HCT116 (cell line): ENCODE results near the gene LRRC46. TPM values are rescaled to one million over a fixed set of nuclear protein-coding genes. Genes with fewer than 3 reads are reported as not detected.

Experiments
- ATAC-seq: fragments of 200-7000 bp; cut with Tn5 transposase; 2 replicates; pipeline ENCODE4 v1.9.1; 2020; ENCODE audit warnings: mild to moderate bottlenecking, moderate library complexity
- BruUV-seq: library from RNA; stranded (reverse); fragments of 400-500 nt; replicated peaks from 2 replicates; lab custom pipeline; 2021; lab: Mats Ljungman, UMichigan
- CTCF ChIA-PET: fragments of 300-600 bp; sonication (Branson Sonifier 250); formaldehyde crosslinking; loops from one replicate; lab custom pipeline; 2021; ENCODE audit warnings: antibody characterized with exemption; lab: Charles Lee
- POLR2A ChIA-PET: fragments of 300-600, 350-600 bp; sonication (Branson Sonifier 250); formaldehyde crosslinking; loops from one replicate; lab custom pipeline; 2021; ENCODE audit warnings: antibody characterized with exemption; lab: Charles Lee
- RAD21 ChIA-PET, 2 experiments: fragments of 300-600 bp; sonication (Branson Sonifier 250); formaldehyde crosslinking; loops; one replicate each; lab custom pipeline; 2023; ENCODE audit warnings: low total read pairs in 2 of 2; ENCODE audit not compliant: uncharacterized antibody in 2 of 2, unreplicated experiment in 2 of 2, low non-redundant PET in 1 of 2; lab: Charles Lee
- DNase-seq: peaks from one replicate; pipeline ENCODE4 v3.0.0-alpha.2; 2010; ENCODE audit warnings: low read depth, low spot score
- H2AFZ ChIP-seq: fragments of 200-600 bp; shearing (Covaris generic), sonication (generic); 2 replicates; pipeline ENCODE4 v1.6.1; 2017; ENCODE audit warnings: low read depth, mixed run types, mixed read lengths, antibody characterized with exemption, low read length; ENCODE audit not compliant: poor library complexity, severe bottlenecking
- H3K27ac ChIP-seq: 2 replicates; pipeline ENCODE4 v1.5.1; 2012; ENCODE audit warnings: low read depth, low read length
- H3K27me3 ChIP-seq: fragments of 200-600 bp; sonication (generic); 2 replicates; pipeline ENCODE4 v1.6.1; 2016; ENCODE audit warnings: mixed run types, low read length, mixed read lengths; ENCODE audit not compliant: insufficient read depth
- H3K36me3 ChIP-seq, 2 experiments: fragments of 200-500 bp in 1 of 2; fragments of 200-600 bp in 1 of 2; sonication (Bioruptor generic) in 1 of 2; sonication (generic) in 1 of 2; 2 replicates each; pipeline versions ENCODE4 v1.5.1 to v1.6.1; 2014 to 2016; ENCODE audit warnings: low read length in 2 of 2, inconsistent platforms in 1 of 2, mixed read lengths in 1 of 2, mixed run types in 1 of 2; ENCODE audit not compliant: insufficient read depth in 2 of 2, control insufficient read depth in 1 of 2
- H3K4me1 ChIP-seq, 2 experiments: fragments of 200-600 bp in 1 of 2; sonication (generic) in 1 of 2; 2 replicates each; pipeline versions ENCODE4 v1.5.1 to v1.6.1; 2012 to 2017; ENCODE audit warnings: low read length in 2 of 2, inconsistent platforms in 1 of 2, mild to moderate bottlenecking in 1 of 2, mixed read lengths in 1 of 2, mixed run types in 1 of 2, moderate library complexity in 1 of 2; ENCODE audit not compliant: insufficient read depth in 2 of 2, control insufficient read depth in 1 of 2
- H3K4me2 ChIP-seq: fragments of 200-600 bp; sonication (generic); 2 replicates; pipeline ENCODE4 v1.6.1; 2017; ENCODE audit warnings: mixed run types, low read length, mixed read lengths
- H3K4me3 ChIP-seq, 2 experiments: fragments of 200-600 bp in 1 of 2; sonication (generic) in 1 of 2; replicated peaks in 1 of 2; 2 replicates each; pipeline ENCODE4 v1.5.1; 2011 to 2016; ENCODE audit warnings: low read length in 2 of 2, control low read depth in 1 of 2, low read depth in 1 of 2, mild to moderate bottlenecking in 1 of 2, mixed read lengths in 1 of 2, mixed run types in 1 of 2
- H3K79me2 ChIP-seq: fragments of 200-600 bp; sonication (generic); 2 replicates; pipeline ENCODE4 v1.6.1; 2017; ENCODE audit warnings: mild to moderate bottlenecking, mixed run types, low read length, moderate library complexity, mixed read lengths; ENCODE audit not compliant: insufficient read depth
- H3K9ac ChIP-seq: fragments of 200-600 bp; sonication (generic); 2 replicates; pipeline ENCODE4 v1.6.1; 2016; ENCODE audit warnings: low read length, mixed read lengths
- H3K9me2 ChIP-seq: fragments of 200-600 bp; sonication (generic), shearing (Covaris generic); 2 replicates; pipeline ENCODE4 v1.6.1; 2017; ENCODE audit warnings: mixed run types, mild to moderate bottlenecking, moderate library complexity; ENCODE audit not compliant: insufficient read depth
- H3K9me3 ChIP-seq, 2 experiments: fragments of 200-500 bp in 1 of 2; fragments of 200-600 bp in 1 of 2; sonication (Bioruptor generic) in 1 of 2; sonication (generic) in 1 of 2; 2 replicates each; pipeline ENCODE4 v1.6.1; 2014 to 2017; ENCODE audit warnings: low read length in 2 of 2, mixed read lengths in 2 of 2, inconsistent platforms in 1 of 2, low read depth in 1 of 2, mild to moderate bottlenecking in 1 of 2, mixed run types in 1 of 2, moderate library complexity in 1 of 2; ENCODE audit not compliant: control insufficient read depth in 1 of 2, insufficient read depth in 1 of 2
- H4K20me1 ChIP-seq: fragments of 200-600 bp; sonication (generic), shearing (Covaris generic); 2 replicates; pipeline ENCODE4 v1.6.1; 2017; ENCODE audit warnings: mixed run types, mild to moderate bottlenecking, moderate library complexity; ENCODE audit not compliant: insufficient read depth
- CEBPB ChIP-seq: IDR thresholded peaks from 2 replicates; pipeline ENCODE4 v1.6.1; 2012; ENCODE audit warnings: low read depth
- EGR1 ChIP-seq: IDR thresholded peaks from 2 replicates; pipeline ENCODE4 v1.6.1; 2012; ENCODE audit warnings: low read depth
- EZH2phosphoT487 ChIP-seq: fragments of 200-600 bp; IDR thresholded peaks from 2 replicates; pipeline ENCODE4 v1.6.1; 2018; ENCODE audit warnings: antibody characterized with exemption, borderline replicate concordance
- FOSL1 ChIP-seq: IDR thresholded peaks from 2 replicates; pipeline ENCODE4 v1.6.1; 2012; ENCODE audit warnings: low read depth
- MAX ChIP-seq: IDR thresholded peaks from 2 replicates; pipeline ENCODE4 v1.6.1; 2012
- POLR2A ChIP-seq: IDR thresholded peaks from 2 replicates; pipeline ENCODE4 v1.7.0; 2011; ENCODE audit warnings: borderline replicate concordance; ENCODE audit not compliant: insufficient read depth, insufficient read length; ENCODE audit errors: extremely low read depth
- POLR2AphosphoS5 ChIP-seq: IDR thresholded peaks from 2 replicates; pipeline ENCODE4 v1.6.1; 2011; ENCODE audit warnings: mild to moderate bottlenecking, low read depth, low read length, moderate library complexity
- RAD21 ChIP-seq: IDR thresholded peaks from 2 replicates; pipeline ENCODE4 v1.6.1; 2012; ENCODE audit warnings: low read depth, mild to moderate bottlenecking
- SP1 ChIP-seq: IDR thresholded peaks from 2 replicates; pipeline ENCODE4 v1.6.1; 2012; ENCODE audit warnings: low read depth
- SRF ChIP-seq: IDR thresholded peaks from 2 replicates; pipeline ENCODE4 v1.6.1; 2012; ENCODE audit warnings: low read depth
- TCF7L2 ChIP-seq: IDR thresholded peaks from 2 replicates; pipeline ENCODE4 v1.7.0; 2011; ENCODE audit warnings: borderline replicate concordance, inconsistent platforms; ENCODE audit not compliant: insufficient read depth, insufficient read length; ENCODE audit errors: extremely low read depth
- YY1 ChIP-seq: IDR thresholded peaks from 2 replicates; pipeline ENCODE4 v1.6.1; 2011; ENCODE audit warnings: low read length, low read depth, moderate library complexity, mild to moderate bottlenecking; ENCODE audit not compliant: insufficient replicate concordance; ENCODE audit errors: extremely low read depth
- ZBTB33 ChIP-seq: IDR thresholded peaks from 2 replicates; pipeline ENCODE4 v1.6.1; 2011; ENCODE audit warnings: mild to moderate bottlenecking, low read length, moderate library complexity; ENCODE audit not compliant: insufficient replicate concordance; ENCODE audit errors: extremely low read depth
- ZFX ChIP-seq: fragments of 450-650 bp; IDR thresholded peaks from 2 replicates; pipeline ENCODE4 v1.6.1; 2017
- ZNF274 ChIP-seq: fragments of 200-500 bp; sonication (Bioruptor generic); IDR thresholded peaks from 2 replicates; pipeline ENCODE4 v1.6.1; 2014; ENCODE audit warnings: mild to moderate bottlenecking, low read depth, low read length, inconsistent platforms
- intact Hi-C: fragments of 100-400 bp; cut with micrococcal nuclease; formaldehyde crosslinking; loops from 2 replicates; pipeline ENCODE4 v1.10.0; 2022
- total RNA-seq: library from RNA; stranded (reverse); gene quantifications from one replicate; pipeline ENCODE4 v1.2.1, GENCODE V29; 2021; ENCODE audit not compliant: unreplicated experiment
- TF ChIP-seq, protein P1 (sequence below), 3 experiments: fragments of 200-600 bp in 1 of 3; sonication (generic) in 1 of 3; IDR thresholded peaks in 2 of 3; conservative IDR thresholded peaks in 1 of 3; 2 replicates each; pipeline ENCODE4 v1.5.1; 2012 to 2017; ENCODE audit warnings: low read depth in 2 of 3, low read length in 2 of 3, antibody characterized with exemption in 1 of 3, borderline replicate concordance in 1 of 3, control low read depth in 1 of 3, mild to moderate bottlenecking in 1 of 3, mixed read lengths in 1 of 3, mixed run types in 1 of 3, moderate library complexity in 1 of 3; ENCODE audit not compliant: insufficient read depth in 1 of 3

The LRRC46 gene
- total RNA-seq, 1 experiment from 2014 or later: 0.76 TPM

DNA sequence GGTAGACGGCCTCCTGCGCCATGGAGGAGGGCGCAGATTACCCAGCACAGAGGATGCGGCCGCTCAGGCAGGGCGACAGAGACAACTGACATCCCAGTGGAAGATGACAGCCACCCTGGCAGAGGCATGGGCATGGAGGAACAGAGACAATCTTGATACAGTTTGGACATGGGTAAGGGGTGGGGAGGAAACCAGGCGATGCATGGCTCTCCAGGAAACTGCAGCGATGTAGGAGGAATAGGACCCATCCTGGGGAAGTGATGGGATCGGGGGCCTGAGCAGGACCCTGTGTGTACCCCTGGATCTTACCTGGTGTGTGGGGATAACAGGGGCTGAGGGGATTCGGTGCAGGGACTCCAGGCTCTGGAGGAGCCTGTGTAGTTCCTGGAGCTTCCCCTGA, 14.5 kb upstream of the LRRC46 start:
- Histone ChIP-seq H2AFZ (no peak overlapping the region), H3K9me3 (no peaks in the 10 kb centered on the region), H3K36me3 (peaks cover 0 to 2% of the 10 kb centered on the region in 2 experiments; a peak in 2 of 4 replicates), H3K27ac (no peak overlapping the region), H3K9me2 (no peaks in the 10 kb centered on the region), H3K4me2 (no peak overlapping the region), H3K4me1 (peaks cover 12 to 23% of the 10 kb centered on the region in 2 experiments), H3K79me2 (no peaks in the 10 kb centered on the region), H3K27me3 (no peaks in the 10 kb centered on the region), H3K9ac (no peak overlapping the region), H4K20me1 (no peaks in the 10 kb centered on the region), H3K4me3 (no peak overlapping the region)
- ChIA-PET CTCF (no interaction called here), POLR2A (no interaction called here), RAD21 (no interaction called here)
- ATAC-seq: no peak
- DNase-seq: no peak
- intact Hi-C loops: no loop called here
- no TSS peak for BruUV-seq
- TF ChIP-seq ZNF274 (no peak), POLR2AphosphoS5 (no peak), RAD21 (no peak), EGR1 (no peak)

DNA sequence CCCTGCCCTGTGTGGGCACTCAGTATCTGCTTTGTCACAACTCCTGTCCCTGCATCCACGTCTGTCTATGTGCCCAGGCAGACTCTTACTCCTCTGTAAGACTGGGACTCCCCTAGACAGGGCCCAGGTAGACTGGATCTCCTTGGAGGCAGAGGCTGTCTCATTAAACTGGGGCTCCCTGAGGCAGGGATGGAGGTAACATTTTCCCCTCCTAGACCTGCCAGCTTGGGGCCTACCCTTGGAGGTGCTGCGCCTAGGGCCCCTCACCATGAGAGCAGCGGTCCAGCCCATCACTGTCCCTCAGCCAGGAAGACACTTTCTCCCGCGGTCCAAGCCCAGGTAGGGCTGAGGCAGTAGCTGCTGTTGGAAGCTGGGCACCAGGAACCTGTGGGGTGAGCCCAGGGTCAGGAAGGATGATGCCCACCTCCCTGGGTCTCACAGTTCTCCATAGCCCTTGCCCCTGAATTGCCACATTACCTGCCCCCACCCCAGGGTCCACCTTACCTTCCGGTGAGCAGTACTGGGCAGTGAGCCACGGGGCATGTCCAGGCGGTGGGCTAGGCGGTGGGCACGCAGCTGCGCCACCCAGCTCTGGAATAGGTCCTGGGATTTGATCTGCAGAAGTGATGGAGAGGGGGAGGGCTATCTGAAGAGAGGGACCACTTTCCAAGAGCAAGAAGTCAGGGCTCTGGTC, 13.3 kb upstream of the LRRC46 start:
- no peaks in the 10 kb centered on the region for H4K20me1 ChIP-seq
- no peaks in the 10 kb centered on the region for H3K9me2 ChIP-seq
- no peak overlapping the region for H3K4me2 ChIP-seq
- intact Hi-C loops: no loop called here
- H3K27ac ChIP-seq: no peak overlapping the region
- no peak for DNase-seq
- RAD21 ChIA-PET: no interaction called here
- H3K4me3 ChIP-seq: no peak overlapping the region
- CTCF ChIA-PET: no interaction called here
- peaks cover 0 to 2% of the 10 kb centered on the region in 2 experiments; a peak in 2 of 4 replicates for H3K36me3 ChIP-seq
- no peak overlapping the region for H3K9ac ChIP-seq
- no peak overlapping the region for H2AFZ ChIP-seq
- no peaks in the 10 kb centered on the region for H3K27me3 ChIP-seq
- ATAC-seq: no peak
- peaks cover 16 to 27% of the 10 kb centered on the region in 2 experiments for H3K4me1 ChIP-seq
- BruUV-seq: no TSS peak
- POLR2A ChIA-PET: interaction anchor here (1.4 kb wide), 1 partner anchor 13 kb away, joined by 3 read pairs; the partner anchor contains the start of genes LRRC46 and MRPL10
- no peaks in the 10 kb centered on the region for H3K9me3 ChIP-seq
- no peaks in the 10 kb centered on the region for H3K79me2 ChIP-seq
- TF ChIP-seq SP1 (no peak), EZH2phosphoT487 (no peak), POLR2A (no peak), ZFX (no peak), ZBTB33 (no peak), POLR2AphosphoS5 (no peak), CEBPB (no peak), FOSL1 (no peak), TCF7L2 (no peak), ZNF274 (no peak), MAX (no peak), SRF (no peak), EGR1 (no peak), YY1 (no peak), RAD21 (no peak)
- TF ChIP-seq, protein P1, sequence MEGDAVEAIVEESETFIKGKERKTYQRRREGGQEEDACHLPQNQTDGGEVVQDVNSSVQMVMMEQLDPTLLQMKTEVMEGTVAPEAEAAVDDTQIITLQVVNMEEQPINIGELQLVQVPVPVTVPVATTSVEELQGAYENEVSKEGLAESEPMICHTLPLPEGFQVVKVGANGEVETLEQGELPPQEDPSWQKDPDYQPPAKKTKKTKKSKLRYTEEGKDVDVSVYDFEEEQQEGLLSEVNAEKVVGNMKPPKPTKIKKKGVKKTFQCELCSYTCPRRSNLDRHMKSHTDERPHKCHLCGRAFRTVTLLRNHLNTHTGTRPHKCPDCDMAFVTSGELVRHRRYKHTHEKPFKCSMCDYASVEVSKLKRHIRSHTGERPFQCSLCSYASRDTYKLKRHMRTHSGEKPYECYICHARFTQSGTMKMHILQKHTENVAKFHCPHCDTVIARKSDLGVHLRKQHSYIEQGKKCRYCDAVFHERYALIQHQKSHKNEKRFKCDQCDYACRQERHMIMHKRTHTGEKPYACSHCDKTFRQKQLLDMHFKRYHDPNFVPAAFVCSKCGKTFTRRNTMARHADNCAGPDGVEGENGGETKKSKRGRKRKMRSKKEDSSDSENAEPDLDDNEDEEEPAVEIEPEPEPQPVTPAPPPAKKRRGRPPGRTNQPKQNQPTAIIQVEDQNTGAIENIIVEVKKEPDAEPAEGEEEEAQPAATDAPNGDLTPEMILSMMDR (IDR thresholded peaks at IDR 0.05 in 2 of 3, conservative IDR thresholded peaks at IDR 0.05 in 1 of 3; ENCODE audit: borderline replicate concordance in 1 of 3, insufficient read depth in 1 of 3, low read depth in 2 of 3, low read length in 2 of 3): no peak
